ENCODE measurements around the gene CDKN1A.
A peak's percentile ranks its signal among the peaks of the same experiment; 100 is the strongest.
"Not testable (repeated sequence)": the region's sequence is repeated elsewhere in the genome, so short reads cannot be mapped to it uniquely, and the experiment has no call there.

CDKN1A gene

GRCh38 chr6:36722879-36723278 is 44.4 kb downstream of the CDKN1A start:
- DNase-seq: no peak

- DNase-seq: not testable (repeated sequence)
Measured at GRCh38 chr6:36723992-36724391, 45.5 kb downstream of the CDKN1A start.

- peak; percentile 61 for DNase-seq
Measured at GRCh38 chr6:36724514-36725390, 46.2 kb downstream of the CDKN1A start.

GRCh38 chr6:36725581-36725980 is 47.1 kb downstream of the CDKN1A start:
- DNase-seq: no peak

GRCh38 chr6:36727505-36728021 is 49.0 kb downstream of the CDKN1A start:
- peak; percentile 98 for DNase-seq

- DNase-seq: no peak
Measured at GRCh38 chr6:36728289-36729160, 50.0 kb downstream of the CDKN1A start.

GRCh38 chr6:36729161-36729524 is 50.6 kb downstream of the CDKN1A start:
- no peak for DNase-seq

- no peak for DNase-seq
Measured at GRCh38 chr6:36730424-36731380, 52.2 kb downstream of the CDKN1A start.

- DNase-seq: no peak
Measured at GRCh38 chr6:36731622-36732310, 53.3 kb downstream of the CDKN1A start.

GRCh38 chr6:36733300-36733699 is 54.8 kb downstream of the CDKN1A start:
- no peak for DNase-seq

- DNase-seq: no peak
Measured at GRCh38 chr6:36734486-36735060, 56.1 kb downstream of the CDKN1A start.

- DNase-seq: no peak
Measured at GRCh38 chr6:36735110-36736071, 56.9 kb downstream of the CDKN1A start.
